WTC11 (cell line): ENCODE data around the gene WWOX. TPM values are rescaled to one million over a fixed set of nuclear protein-coding genes. Genes with fewer than 3 reads are reported as not detected.

ENCODE experiments used
- ATAC-seq: fragments of 200-7000 bp; cut with Tn5 transposase; 2 replicates; pipeline ENCODE4 v1.10.0; 2021; ENCODE audit warnings: mild to moderate bottlenecking, moderate library complexity
- CTCF ChIA-PET: fragments of 300-600 bp; sonication (Branson Sonifier 250); formaldehyde crosslinking; loops from one replicate; lab custom pipeline; 2021; ENCODE audit warnings: antibody characterized with exemption; lab: Charles Lee
- POLR2A ChIA-PET: fragments of 350-600 bp; sonication (Branson Sonifier 250); formaldehyde crosslinking; loops from one replicate; lab custom pipeline; 2021; ENCODE audit warnings: antibody characterized with exemption; lab: Charles Lee
- DNase-seq: peaks from one replicate; pipeline ENCODE4 v3.0.0; 2021; ENCODE audit warnings: low spot score
- H3K27ac Mint-ChIP-seq: 2 replicates; pipeline ENCODE4 v1.8.0; 2021; ENCODE audit warnings: mixed read lengths
- H3K27me3 Mint-ChIP-seq: 2 replicates; pipeline ENCODE4 v1.8.0; 2021; ENCODE audit warnings: low read depth, mild to moderate bottlenecking, moderate library complexity, mixed read lengths
- H3K36me3 Mint-ChIP-seq: 2 replicates; pipeline ENCODE4 v1.8.0; 2021; ENCODE audit warnings: mixed read lengths
- H3K4me1 Mint-ChIP-seq: 2 replicates; pipeline ENCODE4 v1.8.0; 2022; ENCODE audit warnings: mixed read lengths
- H3K4me3 Mint-ChIP-seq: 2 replicates; pipeline ENCODE4 v1.8.0; 2021; ENCODE audit warnings: mild to moderate bottlenecking, moderate library complexity, mixed read lengths
- H3K9me3 Mint-ChIP-seq: 2 replicates; pipeline ENCODE4 v1.8.0; 2021; ENCODE audit warnings: mixed read lengths
- ATF1 ChIP-seq: sonication (generic); formaldehyde crosslinking; IDR thresholded peaks from 2 replicates; pipeline ENCODE4 v1.8.1; 2023; ENCODE audit warnings: mild to moderate bottlenecking, moderate library complexity, missing genetic modification reagents
- CREM ChIP-seq: sonication (generic); formaldehyde crosslinking; IDR thresholded peaks from 2 replicates; pipeline ENCODE4 v1.8.1; 2022; ENCODE audit warnings: mild to moderate bottlenecking, missing genetic modification reagents, moderate library complexity
- ELF4 ChIP-seq: sonication (generic); formaldehyde crosslinking; IDR thresholded peaks from 2 replicates; pipeline ENCODE4 v1.8.1; 2022; ENCODE audit warnings: low read depth, mild to moderate bottlenecking, moderate library complexity, missing genetic modification reagents
- EMX1 ChIP-seq: fragments of 250-450 bp; sonication (Bioruptor Pico); IDR thresholded peaks from 2 replicates; pipeline ENCODE4 v1.8.0; 2021; ENCODE audit warnings: mild to moderate bottlenecking
- FOXK1 ChIP-seq: sonication (generic); formaldehyde crosslinking; IDR thresholded peaks from 2 replicates; pipeline ENCODE4 v1.8.0; 2022; ENCODE audit warnings: mild to moderate bottlenecking, moderate library complexity, missing genetic modification reagents
- GTF2I ChIP-seq: fragments of 250-450 bp; sonication (Bioruptor Pico); conservative IDR thresholded peaks from 2 replicates; pipeline ENCODE4 v1.4.0; 2021; ENCODE audit warnings: mild to moderate bottlenecking
- IRF2 ChIP-seq: sonication (generic); formaldehyde crosslinking; IDR thresholded peaks from 2 replicates; pipeline ENCODE4 v1.8.0; 2022; ENCODE audit warnings: low read depth, missing genetic modification reagents, borderline replicate concordance
- MXD4 ChIP-seq: fragments of 250-450 bp; sonication (Bioruptor Pico); IDR thresholded peaks from 2 replicates; pipeline ENCODE4 v1.8.0; 2021; ENCODE audit warnings: mild to moderate bottlenecking, moderate library complexity, borderline replicate concordance
- NFATC4 ChIP-seq: fragments of 250-450 bp; sonication (Bioruptor Pico); IDR thresholded peaks from 2 replicates; pipeline ENCODE4 v1.9.0; 2021; ENCODE audit warnings: mild to moderate bottlenecking
- OVOL2 ChIP-seq: fragments of 250-450 bp; sonication (Bioruptor Pico); IDR thresholded peaks from 2 replicates; pipeline ENCODE4 v1.9.0; 2021; ENCODE audit warnings: mild to moderate bottlenecking, borderline replicate concordance
- SMAD3 ChIP-seq: sonication (generic); formaldehyde crosslinking; IDR thresholded peaks from 2 replicates; pipeline ENCODE4 v1.8.0; 2022; ENCODE audit warnings: missing genetic modification reagents, mild to moderate bottlenecking, borderline replicate concordance
- SOX15 ChIP-seq: fragments of 250-450 bp; sonication (Bioruptor Pico); IDR thresholded peaks from 2 replicates; pipeline ENCODE4 v1.9.0; 2021; ENCODE audit warnings: mild to moderate bottlenecking
- SP1 ChIP-seq: sonication (generic); formaldehyde crosslinking; conservative IDR thresholded peaks from 2 replicates; pipeline ENCODE4 v1.8.1; 2022; ENCODE audit warnings: missing genetic modification reagents
- TEAD4 ChIP-seq: sonication (generic); formaldehyde crosslinking; IDR thresholded peaks from 2 replicates; pipeline ENCODE4 v1.8.0; 2022; ENCODE audit warnings: mild to moderate bottlenecking, missing genetic modification reagents
- ZNF121 ChIP-seq: sonication (generic); formaldehyde crosslinking; IDR thresholded peaks from 2 replicates; pipeline ENCODE4 v1.8.0; 2023; ENCODE audit warnings: missing genetic modification reagents
- total RNA-seq: library from RNA; stranded (reverse); gene quantifications from 3 replicates; pipeline ENCODE4 v1.2.3, GENCODE V29; 2021
- TF ChIP-seq, protein P1 (sequence below): fragments of 250-450 bp; sonication (Bioruptor Pico); IDR thresholded peaks from 2 replicates; pipeline ENCODE4 v1.9.0; 2021; ENCODE audit warnings: moderate library complexity, mild to moderate bottlenecking, inconsistent platforms, borderline replicate concordance
- TF ChIP-seq, protein P2 (sequence below): fragments of 200-600 bp; IDR thresholded peaks from 2 replicates; pipeline ENCODE4 v1.8.0; 2022; ENCODE audit warnings: antibody characterized with exemption
- TF ChIP-seq, protein P3 (sequence below): fragments of 250-450 bp; sonication (Bioruptor Pico); IDR thresholded peaks from 2 replicates; pipeline ENCODE4 v1.9.0; 2021; ENCODE audit warnings: mild to moderate bottlenecking
- TF ChIP-seq, protein P4 (sequence below): sonication (generic); formaldehyde crosslinking; IDR thresholded peaks from 2 replicates; pipeline ENCODE4 v1.8.1; 2023; ENCODE audit warnings: mild to moderate bottlenecking, missing genetic modification reagents, moderate library complexity
- TF ChIP-seq, protein P5 (sequence below): fragments of 250-450 bp; sonication (Bioruptor Pico); IDR thresholded peaks from 2 replicates; pipeline ENCODE4 v1.8.0; 2021; ENCODE audit warnings: mild to moderate bottlenecking
- TF ChIP-seq, protein P6 (sequence below): sonication (generic); formaldehyde crosslinking; IDR thresholded peaks from 2 replicates; pipeline ENCODE4 v1.8.0; 2022; ENCODE audit warnings: mild to moderate bottlenecking, missing genetic modification reagents
- TF ChIP-seq, protein P7 (sequence below): sonication (generic); formaldehyde crosslinking; IDR thresholded peaks from 2 replicates; pipeline ENCODE4 v1.8.0; 2023; ENCODE audit warnings: mild to moderate bottlenecking, missing genetic modification reagents
- TF ChIP-seq, protein P8 (sequence below): sonication (generic); formaldehyde crosslinking; IDR thresholded peaks from 2 replicates; pipeline ENCODE4 v1.8.0; 2022; ENCODE audit warnings: mild to moderate bottlenecking, missing genetic modification reagents

WWOX gene
- total RNA-seq, 1 experiment from 2014 or later = 15.7 TPM

DNA sequence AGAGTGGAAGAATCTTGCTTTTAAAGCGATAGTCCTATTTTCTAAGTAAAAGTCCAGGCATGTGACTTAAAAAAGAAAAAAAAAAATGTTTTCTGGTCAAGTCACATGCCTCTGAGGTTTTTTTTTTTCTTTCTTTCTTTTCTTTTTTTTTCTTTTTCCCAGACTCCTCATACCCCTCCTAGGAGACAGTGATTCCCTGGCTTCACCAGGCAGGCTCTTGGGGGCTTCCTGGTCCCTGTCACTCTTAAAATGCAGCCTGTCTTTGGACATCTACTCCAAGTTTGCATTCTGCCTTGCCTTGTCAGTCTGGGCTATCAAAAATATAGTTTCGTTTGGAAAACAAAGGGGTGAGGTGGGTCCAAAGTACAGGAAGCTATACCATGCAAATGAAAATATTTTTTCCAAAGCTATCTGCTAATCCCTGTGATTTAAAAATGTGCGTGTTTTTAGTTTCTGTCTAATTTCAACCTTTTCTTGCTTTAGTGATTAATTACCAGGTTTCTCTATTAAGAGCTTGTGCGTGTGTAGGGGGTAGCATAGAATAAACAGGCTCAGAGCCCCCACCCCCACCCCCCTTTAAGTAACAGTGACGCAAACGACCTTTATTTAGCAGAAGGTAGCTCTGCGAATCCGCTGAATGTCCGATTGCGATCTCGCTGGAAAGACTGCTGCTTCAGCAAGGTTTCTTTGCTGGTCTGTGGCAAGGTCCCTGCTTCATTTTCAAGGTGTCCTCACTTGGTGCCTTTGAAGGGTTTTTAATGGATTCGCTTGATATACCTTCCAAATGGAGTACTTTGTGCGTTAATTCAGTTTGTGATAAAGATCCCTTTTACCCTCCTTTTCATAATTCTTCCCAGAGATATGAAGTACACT lies 510.2 kb downstream of the WWOX start:
- DNase-seq = no peak
- no peaks in the 10 kb centered on the region for H3K27me3 Mint-ChIP-seq
- H3K4me1 Mint-ChIP-seq = peaks cover 70% of the 10 kb centered on the region
- ChIA-PET POLR2A (interaction anchor here (0.5 to 0.7 kb wide), 2 partner anchors 33 to 136 kb away, joined by 4 to 7 read pairs; no protein-coding TSS in a partner anchor), CTCF (interaction anchor here (0.6 kb wide), 2 partner anchors 9 to 398 kb away, joined by 3 read pairs; no protein-coding TSS in a partner anchor)
- no peaks in the 10 kb centered on the region for H3K36me3 Mint-ChIP-seq
- H3K9me3 Mint-ChIP-seq = peaks cover 11% of the 10 kb centered on the region; the same call in 1 of the 2 replicates
- H3K27ac Mint-ChIP-seq = peak overlapping the region; percentile 73; the same call in 1 of the 2 replicates
- ATAC-seq = no peak
- no peak for TF ChIP-seq NFATC4
- TF ChIP-seq FOXK1 (CRISPR knock-in tag) = no peak
- TF ChIP-seq MXD4 (CRISPR knock-in tag) = no peak
- TF ChIP-seq, protein P1, sequence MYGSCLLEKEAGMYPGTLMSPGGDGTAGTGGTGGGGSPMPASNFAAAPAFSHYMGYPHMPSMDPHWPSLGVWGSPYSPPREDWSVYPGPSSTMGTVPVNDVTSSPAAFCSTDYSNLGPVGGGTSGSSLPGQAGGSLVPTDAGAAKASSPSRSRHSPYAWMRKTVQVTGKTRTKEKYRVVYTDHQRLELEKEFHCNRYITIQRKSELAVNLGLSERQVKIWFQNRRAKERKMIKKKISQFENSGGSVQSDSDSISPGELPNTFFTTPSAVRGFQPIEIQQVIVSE = no peak
- TF ChIP-seq GTF2I (CRISPR knock-in tag) = no peak
- TF ChIP-seq ZNF121 = no peak
- no peak for TF ChIP-seq SOX15 (CRISPR knock-in tag)
- H3K4me3 Mint-ChIP-seq = no peak overlapping the region

DNA sequence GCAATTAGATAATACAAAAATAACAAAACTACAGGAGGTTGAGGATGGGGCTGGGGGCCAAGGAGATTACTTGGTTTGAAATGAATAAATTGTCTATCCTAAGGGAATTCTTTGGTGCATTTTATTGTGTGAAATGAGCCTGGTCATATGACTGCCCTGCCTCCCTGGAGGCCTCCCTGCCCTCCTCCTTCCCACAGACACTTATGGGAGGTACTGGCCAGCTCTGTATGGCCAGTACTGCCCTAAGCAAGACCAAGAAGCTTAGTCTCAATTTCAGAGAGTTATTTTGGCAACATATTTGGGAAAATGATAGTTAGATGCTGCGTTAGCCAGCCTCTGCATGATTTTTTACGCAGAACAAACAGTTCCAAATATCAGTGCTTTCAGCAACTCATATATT lies 511.9 kb downstream of the WWOX start:
- Mint-ChIP-seq H3K36me3 (no peaks in the 10 kb centered on the region), H3K4me3 (no peak overlapping the region), H3K4me1 (peaks cover 55% of the 10 kb centered on the region), H3K27me3 (no peaks in the 10 kb centered on the region), H3K27ac (no peak overlapping the region), H3K9me3 (peaks cover 11% of the 10 kb centered on the region; the same call in 1 of the 2 replicates)
- ATAC-seq (no peak), DNase-seq (no peak)
- ChIA-PET POLR2A (no interaction called here), CTCF (no interaction called here)
- TF ChIP-seq IRF2 (CRISPR knock-in tag) (no peak), FOXK1 (CRISPR knock-in tag) (no peak), EMX1 (CRISPR knock-in tag) (no peak), SP1 (CRISPR knock-in tag) (no peak), CREM (no peak), OVOL2 (CRISPR knock-in tag) (no peak), ATF1 (no peak), ELF4 (CRISPR knock-in tag) (no peak), TEAD4 (no peak), SMAD3 (CRISPR knock-in tag) (no peak)
- TF ChIP-seq, protein P2, sequence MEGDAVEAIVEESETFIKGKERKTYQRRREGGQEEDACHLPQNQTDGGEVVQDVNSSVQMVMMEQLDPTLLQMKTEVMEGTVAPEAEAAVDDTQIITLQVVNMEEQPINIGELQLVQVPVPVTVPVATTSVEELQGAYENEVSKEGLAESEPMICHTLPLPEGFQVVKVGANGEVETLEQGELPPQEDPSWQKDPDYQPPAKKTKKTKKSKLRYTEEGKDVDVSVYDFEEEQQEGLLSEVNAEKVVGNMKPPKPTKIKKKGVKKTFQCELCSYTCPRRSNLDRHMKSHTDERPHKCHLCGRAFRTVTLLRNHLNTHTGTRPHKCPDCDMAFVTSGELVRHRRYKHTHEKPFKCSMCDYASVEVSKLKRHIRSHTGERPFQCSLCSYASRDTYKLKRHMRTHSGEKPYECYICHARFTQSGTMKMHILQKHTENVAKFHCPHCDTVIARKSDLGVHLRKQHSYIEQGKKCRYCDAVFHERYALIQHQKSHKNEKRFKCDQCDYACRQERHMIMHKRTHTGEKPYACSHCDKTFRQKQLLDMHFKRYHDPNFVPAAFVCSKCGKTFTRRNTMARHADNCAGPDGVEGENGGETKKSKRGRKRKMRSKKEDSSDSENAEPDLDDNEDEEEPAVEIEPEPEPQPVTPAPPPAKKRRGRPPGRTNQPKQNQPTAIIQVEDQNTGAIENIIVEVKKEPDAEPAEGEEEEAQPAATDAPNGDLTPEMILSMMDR = no peak
- TF ChIP-seq, protein P3, sequence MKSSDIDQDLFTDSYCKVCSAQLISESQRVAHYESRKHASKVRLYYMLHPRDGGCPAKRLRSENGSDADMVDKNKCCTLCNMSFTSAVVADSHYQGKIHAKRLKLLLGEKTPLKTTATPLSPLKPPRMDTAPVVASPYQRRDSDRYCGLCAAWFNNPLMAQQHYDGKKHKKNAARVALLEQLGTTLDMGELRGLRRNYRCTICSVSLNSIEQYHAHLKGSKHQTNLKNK = no peak
- TF ChIP-seq, protein P4, sequence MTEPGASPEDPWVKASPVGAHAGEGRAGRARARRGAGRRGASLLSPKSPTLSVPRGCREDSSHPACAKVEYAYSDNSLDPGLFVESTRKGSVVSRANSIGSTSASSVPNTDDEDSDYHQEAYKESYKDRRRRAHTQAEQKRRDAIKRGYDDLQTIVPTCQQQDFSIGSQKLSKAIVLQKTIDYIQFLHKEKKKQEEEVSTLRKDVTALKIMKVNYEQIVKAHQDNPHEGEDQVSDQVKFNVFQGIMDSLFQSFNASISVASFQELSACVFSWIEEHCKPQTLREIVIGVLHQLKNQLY = no peak
- TF ChIP-seq, protein P5, sequence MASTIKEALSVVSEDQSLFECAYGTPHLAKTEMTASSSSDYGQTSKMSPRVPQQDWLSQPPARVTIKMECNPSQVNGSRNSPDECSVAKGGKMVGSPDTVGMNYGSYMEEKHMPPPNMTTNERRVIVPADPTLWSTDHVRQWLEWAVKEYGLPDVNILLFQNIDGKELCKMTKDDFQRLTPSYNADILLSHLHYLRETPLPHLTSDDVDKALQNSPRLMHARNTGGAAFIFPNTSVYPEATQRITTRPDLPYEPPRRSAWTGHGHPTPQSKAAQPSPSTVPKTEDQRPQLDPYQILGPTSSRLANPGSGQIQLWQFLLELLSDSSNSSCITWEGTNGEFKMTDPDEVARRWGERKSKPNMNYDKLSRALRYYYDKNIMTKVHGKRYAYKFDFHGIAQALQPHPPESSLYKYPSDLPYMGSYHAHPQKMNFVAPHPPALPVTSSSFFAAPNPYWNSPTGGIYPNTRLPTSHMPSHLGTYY (CRISPR knock-in tag) = no peak
- TF ChIP-seq, protein P6, sequence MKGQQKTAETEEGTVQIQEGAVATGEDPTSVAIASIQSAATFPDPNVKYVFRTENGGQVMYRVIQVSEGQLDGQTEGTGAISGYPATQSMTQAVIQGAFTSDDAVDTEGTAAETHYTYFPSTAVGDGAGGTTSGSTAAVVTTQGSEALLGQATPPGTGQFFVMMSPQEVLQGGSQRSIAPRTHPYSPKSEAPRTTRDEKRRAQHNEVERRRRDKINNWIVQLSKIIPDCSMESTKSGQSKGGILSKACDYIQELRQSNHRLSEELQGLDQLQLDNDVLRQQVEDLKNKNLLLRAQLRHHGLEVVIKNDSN (CRISPR knock-in tag) = no peak
- TF ChIP-seq, protein P7, sequence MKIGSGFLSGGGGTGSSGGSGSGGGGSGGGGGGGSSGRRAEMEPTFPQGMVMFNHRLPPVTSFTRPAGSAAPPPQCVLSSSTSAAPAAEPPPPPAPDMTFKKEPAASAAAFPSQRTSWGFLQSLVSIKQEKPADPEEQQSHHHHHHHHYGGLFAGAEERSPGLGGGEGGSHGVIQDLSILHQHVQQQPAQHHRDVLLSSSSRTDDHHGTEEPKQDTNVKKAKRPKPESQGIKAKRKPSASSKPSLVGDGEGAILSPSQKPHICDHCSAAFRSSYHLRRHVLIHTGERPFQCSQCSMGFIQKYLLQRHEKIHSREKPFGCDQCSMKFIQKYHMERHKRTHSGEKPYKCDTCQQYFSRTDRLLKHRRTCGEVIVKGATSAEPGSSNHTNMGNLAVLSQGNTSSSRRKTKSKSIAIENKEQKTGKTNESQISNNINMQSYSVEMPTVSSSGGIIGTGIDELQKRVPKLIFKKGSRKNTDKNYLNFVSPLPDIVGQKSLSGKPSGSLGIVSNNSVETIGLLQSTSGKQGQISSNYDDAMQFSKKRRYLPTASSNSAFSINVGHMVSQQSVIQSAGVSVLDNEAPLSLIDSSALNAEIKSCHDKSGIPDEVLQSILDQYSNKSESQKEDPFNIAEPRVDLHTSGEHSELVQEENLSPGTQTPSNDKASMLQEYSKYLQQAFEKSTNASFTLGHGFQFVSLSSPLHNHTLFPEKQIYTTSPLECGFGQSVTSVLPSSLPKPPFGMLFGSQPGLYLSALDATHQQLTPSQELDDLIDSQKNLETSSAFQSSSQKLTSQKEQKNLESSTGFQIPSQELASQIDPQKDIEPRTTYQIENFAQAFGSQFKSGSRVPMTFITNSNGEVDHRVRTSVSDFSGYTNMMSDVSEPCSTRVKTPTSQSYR = no peak
- TF ChIP-seq, protein P8, sequence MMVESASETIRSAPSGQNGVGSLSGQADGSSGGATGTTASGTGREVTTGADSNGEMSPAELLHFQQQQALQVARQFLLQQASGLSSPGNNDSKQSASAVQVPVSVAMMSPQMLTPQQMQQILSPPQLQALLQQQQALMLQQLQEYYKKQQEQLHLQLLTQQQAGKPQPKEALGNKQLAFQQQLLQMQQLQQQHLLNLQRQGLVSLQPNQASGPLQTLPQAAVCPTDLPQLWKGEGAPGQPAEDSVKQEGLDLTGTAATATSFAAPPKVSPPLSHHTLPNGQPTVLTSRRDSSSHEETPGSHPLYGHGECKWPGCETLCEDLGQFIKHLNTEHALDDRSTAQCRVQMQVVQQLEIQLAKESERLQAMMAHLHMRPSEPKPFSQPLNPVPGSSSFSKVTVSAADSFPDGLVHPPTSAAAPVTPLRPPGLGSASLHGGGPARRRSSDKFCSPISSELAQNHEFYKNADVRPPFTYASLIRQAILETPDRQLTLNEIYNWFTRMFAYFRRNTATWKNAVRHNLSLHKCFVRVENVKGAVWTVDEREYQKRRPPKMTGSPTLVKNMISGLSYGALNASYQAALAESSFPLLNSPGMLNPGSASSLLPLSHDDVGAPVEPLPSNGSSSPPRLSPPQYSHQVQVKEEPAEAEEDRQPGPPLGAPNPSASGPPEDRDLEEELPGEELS (CRISPR knock-in tag) = no peak
